OCI-LY1 (cell line): ENCODE data around the gene CSH2.

ENCODE experiments used
- EZH2 ChIP-seq: fragments of 200-600 bp; sonication (generic), shearing (Covaris generic); IDR thresholded peaks from 2 replicates; pipeline ENCODE4 v1.8.0; 2017; ENCODE audit warnings: borderline replicate concordance, mixed run types, mild to moderate bottlenecking, antibody characterized with exemption, low read length, moderate library complexity, mixed read lengths
- TF ChIP-seq, protein P1 (sequence below): fragments of 200-600 bp; sonication (generic), shearing (Covaris generic); IDR thresholded peaks from 2 replicates; pipeline ENCODE4 v1.5.1; 2017; ENCODE audit warnings: mild to moderate bottlenecking, antibody characterized with exemption, low read length, moderate library complexity, mixed read lengths

DNA sequence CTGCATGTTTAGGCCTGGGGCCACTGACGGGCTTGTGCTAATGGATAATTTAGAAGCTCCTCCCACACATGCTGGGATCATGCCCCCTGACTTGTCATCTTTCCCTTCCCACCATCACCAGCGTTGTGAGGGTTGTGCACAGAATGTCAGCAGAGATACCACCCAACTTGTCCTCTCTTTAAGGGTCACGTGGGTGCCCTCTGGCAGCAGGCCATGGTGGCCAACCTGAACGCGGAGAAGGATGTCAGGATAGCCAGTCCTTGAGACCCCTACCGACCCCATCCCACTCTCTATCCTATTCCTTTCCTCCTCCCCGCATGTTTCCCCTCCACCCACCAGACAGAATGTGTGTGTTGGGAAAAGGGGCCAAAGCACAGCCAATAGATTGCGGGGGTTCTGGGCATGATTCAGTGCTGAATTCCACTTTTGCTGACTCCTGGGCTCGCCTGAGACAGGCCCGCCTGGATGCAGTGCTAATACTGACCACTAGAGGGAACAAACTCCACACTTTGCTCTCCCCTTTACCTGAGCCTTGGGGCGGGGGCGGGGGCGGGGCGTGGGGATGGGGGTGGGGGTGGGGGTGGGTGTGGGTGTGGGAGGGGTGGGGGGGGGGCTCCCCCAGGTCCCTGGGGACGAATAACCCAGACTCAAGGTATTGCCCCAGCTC is 8.6 kb upstream of the CSH2 start, which contains the start of gene GH2:
- TF ChIP-seq, protein P1, sequence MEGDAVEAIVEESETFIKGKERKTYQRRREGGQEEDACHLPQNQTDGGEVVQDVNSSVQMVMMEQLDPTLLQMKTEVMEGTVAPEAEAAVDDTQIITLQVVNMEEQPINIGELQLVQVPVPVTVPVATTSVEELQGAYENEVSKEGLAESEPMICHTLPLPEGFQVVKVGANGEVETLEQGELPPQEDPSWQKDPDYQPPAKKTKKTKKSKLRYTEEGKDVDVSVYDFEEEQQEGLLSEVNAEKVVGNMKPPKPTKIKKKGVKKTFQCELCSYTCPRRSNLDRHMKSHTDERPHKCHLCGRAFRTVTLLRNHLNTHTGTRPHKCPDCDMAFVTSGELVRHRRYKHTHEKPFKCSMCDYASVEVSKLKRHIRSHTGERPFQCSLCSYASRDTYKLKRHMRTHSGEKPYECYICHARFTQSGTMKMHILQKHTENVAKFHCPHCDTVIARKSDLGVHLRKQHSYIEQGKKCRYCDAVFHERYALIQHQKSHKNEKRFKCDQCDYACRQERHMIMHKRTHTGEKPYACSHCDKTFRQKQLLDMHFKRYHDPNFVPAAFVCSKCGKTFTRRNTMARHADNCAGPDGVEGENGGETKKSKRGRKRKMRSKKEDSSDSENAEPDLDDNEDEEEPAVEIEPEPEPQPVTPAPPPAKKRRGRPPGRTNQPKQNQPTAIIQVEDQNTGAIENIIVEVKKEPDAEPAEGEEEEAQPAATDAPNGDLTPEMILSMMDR = peak; percentile 74
- TF ChIP-seq EZH2 = no peak
